Natural killer cell treated with Interleukin-12 subunit alpha and Interleukin-12 subunit beta and Interleukin-15 and Interleukin-18, amount 100 ng/mL, for 72 hours (primary cell): ENCODE measurements around the gene TPO. TPM values are rescaled to one million over a fixed set of nuclear protein-coding genes. Genes with fewer than 3 reads are reported as not detected.

Experiments used
- ATAC-seq, 2 donors: fragments of 150-1000 bp; cut with Tn5 transposase in 1 of 2; sonication (Bioruptor Pico), chemical (Tn5 transposase) in 1 of 2; 2 replicates each; pipeline ENCODE4 v1.10.0; 2021
- DNase-seq: peaks from one replicate; pipeline ENCODE4 v3.0.0; 2022; ENCODE audit warnings: low spot score
- H3K27ac Mint-ChIP-seq, 2 donors: 1 replicate in 1 of 2; 2 replicates in 1 of 2; pipeline ENCODE4 v1.8.0; 2022; ENCODE audit warnings: mixed read lengths in 2 of 2, mild to moderate bottlenecking in 1 of 2, moderate library complexity in 1 of 2
- H3K27me3 Mint-ChIP-seq, 2 donors: 1 replicate in 1 of 2; 2 replicates in 1 of 2; pipeline ENCODE4 v1.8.0; 2022; ENCODE audit warnings: mixed read lengths in 2 of 2
- H3K36me3 Mint-ChIP-seq: one replicate; pipeline ENCODE4 v1.8.0; 2022; ENCODE audit warnings: mixed read lengths
- H3K4me1 Mint-ChIP-seq, 2 donors: 1 replicate in 1 of 2; 2 replicates in 1 of 2; pipeline ENCODE4 v1.8.0; 2022; ENCODE audit warnings: low read depth in 2 of 2, mixed read lengths in 2 of 2, mild to moderate bottlenecking in 1 of 2
- H3K4me3 Mint-ChIP-seq: one replicate; pipeline ENCODE4 v1.8.0; 2022; ENCODE audit warnings: mixed read lengths
- H3K9me3 Mint-ChIP-seq: 2 replicates; pipeline ENCODE4 v1.8.0; 2022; ENCODE audit warnings: mixed read lengths
- total RNA-seq, 2 donors: library from RNA; stranded (reverse); gene quantifications; one replicate each; pipeline ENCODE4 v1.2.3, GENCODE V29; 2022

The TPO gene
- total RNA-seq, 2 donors from 2014 or later = not detected

- Mint-ChIP-seq H3K9me3 (no peaks in the 10 kb centered on the region), H3K4me3 (no peak overlapping the region), H3K4me1 (peaks cover 0 to 4% of the 10 kb centered on the region in 2 donors), H3K27ac (no peak overlapping the region), H3K27me3 (peaks cover 0 to 12% of the 10 kb centered on the region in 2 donors), H3K36me3 (no peaks in the 10 kb centered on the region)
- ATAC-seq (no peak), DNase-seq (no peak)
These were observed 125.4 kb downstream of the TPO start for GRCh38 chr2:1538663-1539062.

GRCh38 chr2:1539441-1539840 lies 126.2 kb downstream of the TPO start:
- ATAC-seq (no peak), DNase-seq (no peak)
- Mint-ChIP-seq H3K27me3 (peaks cover 0 to 12% of the 10 kb centered on the region in 2 donors), H3K27ac (no peak overlapping the region), H3K4me1 (peaks cover 0 to 4% of the 10 kb centered on the region in 2 donors), H3K36me3 (no peaks in the 10 kb centered on the region), H3K9me3 (no peaks in the 10 kb centered on the region), H3K4me3 (no peak overlapping the region)

DNA sequence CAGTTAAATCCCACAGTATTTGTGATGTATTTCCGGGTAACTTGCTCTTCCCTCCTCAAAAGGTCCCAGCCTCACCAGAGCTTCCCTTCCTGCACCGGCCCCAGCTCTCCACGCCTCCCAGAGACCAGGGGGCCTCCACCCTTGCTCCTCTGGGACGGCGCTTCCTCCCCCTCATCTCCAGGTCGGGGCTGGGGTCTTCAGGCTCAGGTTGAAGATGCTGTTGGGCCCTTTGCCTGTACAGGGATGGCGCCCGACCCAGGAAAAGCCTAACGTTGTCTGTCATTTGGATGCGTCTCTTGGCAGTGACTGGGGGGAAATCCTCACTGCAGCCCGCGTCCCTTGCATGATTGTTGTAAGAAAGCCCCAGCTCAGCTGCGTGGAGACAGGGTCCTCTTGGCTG lies 126.7 kb downstream of the TPO start:
- DNase-seq = no peak
- H3K36me3 Mint-ChIP-seq = no peaks in the 10 kb centered on the region
- no peaks in the 10 kb centered on the region for H3K4me1 Mint-ChIP-seq
- H3K27me3 Mint-ChIP-seq = peaks cover 0 to 11% of the 10 kb centered on the region in 2 donors
- H3K4me3 Mint-ChIP-seq = no peak overlapping the region
- H3K27ac Mint-ChIP-seq = no peak overlapping the region
- no peaks in the 10 kb centered on the region for H3K9me3 Mint-ChIP-seq
- ATAC-seq = no peak

- H3K27ac Mint-ChIP-seq = no peak overlapping the region
- no peaks in the 10 kb centered on the region for H3K4me1 Mint-ChIP-seq
- no peaks in the 10 kb centered on the region for H3K9me3 Mint-ChIP-seq
- peaks cover 0 to 9% of the 10 kb centered on the region in 2 donors for H3K27me3 Mint-ChIP-seq
- H3K36me3 Mint-ChIP-seq = no peaks in the 10 kb centered on the region
- ATAC-seq = no peak
- no peak overlapping the region for H3K4me3 Mint-ChIP-seq
- no peak for DNase-seq
These were observed 127.2 kb downstream of the TPO start for GRCh38 chr2:1540481-1540880.

DNA sequence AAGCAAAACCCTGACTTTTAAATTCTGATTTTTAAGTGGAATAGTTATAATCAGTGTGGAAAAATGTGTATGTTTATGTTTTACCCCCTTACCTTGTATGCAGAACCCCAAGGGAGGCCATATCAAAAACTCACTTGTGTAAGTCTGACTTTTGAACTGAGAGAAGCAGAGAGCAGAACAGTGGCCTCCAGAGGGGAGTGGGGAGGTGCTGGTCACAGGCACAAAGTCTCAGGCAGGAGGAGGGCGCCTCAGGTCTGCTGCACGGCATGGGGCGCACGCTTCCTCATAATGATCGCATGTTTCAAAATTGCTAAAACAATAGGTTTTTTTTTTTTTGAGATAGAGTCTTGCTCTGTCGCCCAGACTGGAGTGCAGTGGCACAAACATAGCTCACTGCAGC lies 127.8 kb downstream of the TPO start:
- ATAC-seq = no peak
- no peak for DNase-seq

DNA sequence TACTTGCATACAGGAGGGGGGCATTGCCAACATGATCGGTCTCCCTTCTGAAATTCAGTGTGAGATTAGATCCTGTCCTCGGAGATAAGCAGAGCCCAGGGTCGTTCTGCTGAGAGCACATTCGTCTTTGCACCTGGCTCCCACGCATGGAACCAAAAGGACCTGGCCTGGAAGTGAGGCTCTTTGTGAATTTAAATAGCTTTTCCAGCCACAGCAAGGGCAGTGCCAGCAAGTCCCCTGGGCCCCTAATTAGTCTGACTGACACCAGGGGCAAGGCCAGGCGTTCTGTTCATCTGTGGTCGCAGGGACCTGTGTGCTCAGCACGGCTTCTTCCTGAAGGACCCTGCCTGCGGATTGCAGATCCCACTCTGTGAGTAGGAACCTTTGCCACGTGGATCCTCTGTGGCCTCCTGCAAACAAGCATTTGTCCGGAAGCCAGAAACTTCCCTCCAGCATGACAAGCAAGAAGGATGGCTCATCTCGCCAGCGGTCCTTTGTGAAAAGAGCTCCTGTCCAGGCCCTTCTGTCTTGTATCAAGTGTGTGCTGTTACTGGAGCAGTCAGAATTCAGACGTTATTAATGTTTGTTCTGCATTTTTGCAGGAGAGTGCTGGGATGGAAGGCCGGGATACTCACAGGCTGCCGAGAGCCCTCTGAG lies 128.7 kb downstream of the TPO start:
- ATAC-seq = no peak

More for the DNA sequence above, 127.8 kb downstream of the TPO start:
- Mint-ChIP-seq H3K9me3 (no peaks in the 10 kb centered on the region), H3K36me3 (no peaks in the 10 kb centered on the region), H3K4me1 (no peaks in the 10 kb centered on the region), H3K4me3 (no peak overlapping the region), H3K27ac (no peak overlapping the region), H3K27me3 (peaks cover 0 to 9% of the 10 kb centered on the region in 2 donors)

DNA sequence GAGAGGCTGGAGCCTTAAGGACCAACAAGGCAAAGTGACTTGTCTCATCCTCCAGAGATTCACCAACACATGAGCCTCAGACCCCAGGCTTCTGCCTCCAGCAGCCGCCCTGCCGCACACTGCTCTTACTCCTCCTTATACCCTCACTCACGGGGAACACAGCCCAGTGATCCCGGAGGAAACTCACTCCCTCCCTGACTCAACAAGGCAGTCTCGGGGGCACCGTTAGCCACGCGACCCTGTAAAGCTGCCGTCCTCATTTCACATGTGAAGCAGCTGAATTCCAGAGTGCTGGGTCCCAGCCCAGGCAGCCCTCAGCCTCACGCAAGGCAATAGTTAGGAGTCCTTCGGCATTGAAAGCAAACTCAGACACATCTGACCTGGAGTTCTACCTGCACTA lies 129.7 kb downstream of the TPO start:
- Mint-ChIP-seq H3K4me1 (peaks cover 2 to 6% of the 10 kb centered on the region in 2 donors), H3K36me3 (no peaks in the 10 kb centered on the region), H3K4me3 (no peak overlapping the region), H3K27me3 (peaks cover 0 to 13% of the 10 kb centered on the region in 2 donors), H3K27ac (no peak overlapping the region), H3K9me3 (no peaks in the 10 kb centered on the region)
- no peak for DNase-seq
- ATAC-seq = no peak

More for the DNA sequence above, 128.7 kb downstream of the TPO start:
- no peak for DNase-seq
- Mint-ChIP-seq H3K27ac (no peak overlapping the region), H3K27me3 (peaks cover 0 to 14% of the 10 kb centered on the region in 2 donors), H3K9me3 (no peaks in the 10 kb centered on the region), H3K4me3 (no peak overlapping the region), H3K4me1 (no peaks in the 10 kb centered on the region), H3K36me3 (no peaks in the 10 kb centered on the region)

- Mint-ChIP-seq H3K4me3 (no peak overlapping the region), H3K9me3 (no peaks in the 10 kb centered on the region), H3K36me3 (no peaks in the 10 kb centered on the region), H3K27me3 (peaks cover 0 to 13% of the 10 kb centered on the region in 2 donors), H3K4me1 (peaks cover 5 to 8% of the 10 kb centered on the region in 2 donors), H3K27ac (no peak overlapping the region)
- DNase-seq = no peak
- ATAC-seq = peak in 1 of 2 donors; percentile 40
These were observed 130.7 kb downstream of the TPO start for GRCh38 chr2:1543776-1544477.

- ATAC-seq (no peak), DNase-seq (no peak)
- Mint-ChIP-seq H3K27ac (no peak overlapping the region), H3K36me3 (no peaks in the 10 kb centered on the region), H3K9me3 (no peaks in the 10 kb centered on the region), H3K4me1 (peaks cover 5 to 8% of the 10 kb centered on the region in 2 donors), H3K4me3 (no peak overlapping the region), H3K27me3 (peaks cover 0 to 13% of the 10 kb centered on the region in 2 donors)
These were observed 131.3 kb downstream of the TPO start for GRCh38 chr2:1544478-1545069.

GRCh38 chr2:1546023-1546591 lies 132.8 kb downstream of the TPO start:
- Mint-ChIP-seq H3K36me3 (no peaks in the 10 kb centered on the region), H3K4me3 (no peak overlapping the region), H3K27ac (no peak overlapping the region), H3K4me1 (peaks cover 5 to 8% of the 10 kb centered on the region in 2 donors), H3K27me3 (peaks cover 0 to 14% of the 10 kb centered on the region in 2 donors), H3K9me3 (no peaks in the 10 kb centered on the region)
- ATAC-seq (no peak), DNase-seq (no peak)

DNA sequence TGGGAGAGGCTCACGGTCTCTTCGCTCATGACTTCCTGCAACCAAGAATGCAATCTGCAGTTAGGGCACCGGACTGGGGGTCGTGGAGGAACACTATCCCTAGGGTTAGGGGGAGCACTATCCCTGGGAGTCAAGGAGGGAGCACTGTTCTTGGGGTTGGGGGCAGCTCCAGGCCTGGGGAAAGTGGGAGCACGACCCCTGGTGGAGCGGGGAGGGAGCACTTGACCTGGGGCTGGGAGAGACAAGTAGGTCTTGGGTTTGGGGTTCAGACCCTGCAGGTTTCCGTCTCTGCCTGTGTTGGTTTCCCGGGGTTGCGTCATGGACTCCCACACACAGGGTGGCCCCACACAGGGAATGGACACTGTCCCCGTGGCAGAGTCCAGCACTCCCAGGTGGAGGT lies 133.6 kb downstream of the TPO start:
- peaks cover 0 to 15% of the 10 kb centered on the region in 2 donors for H3K27me3 Mint-ChIP-seq
- H3K9me3 Mint-ChIP-seq = no peaks in the 10 kb centered on the region
- H3K4me1 Mint-ChIP-seq = peaks cover 5 to 8% of the 10 kb centered on the region in 2 donors
- H3K27ac Mint-ChIP-seq = no peak overlapping the region
- H3K4me3 Mint-ChIP-seq = no peak overlapping the region
- H3K36me3 Mint-ChIP-seq = no peaks in the 10 kb centered on the region
- ATAC-seq = no peak
- no peak for DNase-seq

- Mint-ChIP-seq H3K36me3 (no peaks in the 10 kb centered on the region), H3K4me3 (no peak overlapping the region), H3K27ac (no peak overlapping the region), H3K27me3 (peaks cover under 1 to 11% of the 10 kb centered on the region in 2 donors), H3K9me3 (no peaks in the 10 kb centered on the region), H3K4me1 (peaks cover 5 to 11% of the 10 kb centered on the region in 2 donors)
- DNase-seq (no peak), ATAC-seq (no peak)
These were observed 135.8 kb downstream of the TPO start for GRCh38 chr2:1548910-1549673.

GRCh38 chr2:1550076-1550475 lies 136.8 kb downstream of the TPO start:
- ATAC-seq (no peak), DNase-seq (no peak)
- no peaks in the 10 kb centered on the region for H3K36me3 Mint-ChIP-seq
- peaks cover 10 to 11% of the 10 kb centered on the region in 2 donors for H3K27me3 Mint-ChIP-seq
- H3K4me3 Mint-ChIP-seq = no peak overlapping the region
- H3K9me3 Mint-ChIP-seq = no peaks in the 10 kb centered on the region
- H3K4me1 Mint-ChIP-seq = peaks cover 5 to 13% of the 10 kb centered on the region in 2 donors
- H3K27ac Mint-ChIP-seq = no peak overlapping the region
